Activated CD4-positive, alpha-beta T cell treated with anti-CD3 and anti-CD28 coated beads, Interleukin-2, amount 10 ng/mL, durations not matched to agents 7 days and 5 days (primary cell): ENCODE data around the gene TEX51. TPM values are rescaled to one million over a fixed set of nuclear protein-coding genes. Genes with fewer than 3 reads are reported as not detected.

Experiments used
- CTCF ChIA-PET: fragments of 350-600 bp; sonication (Branson Sonifier 250); formaldehyde crosslinking; loops from one replicate; lab custom pipeline; 2021; ENCODE audit warnings: antibody characterized with exemption; lab: Charles Lee
- POLR2A ChIA-PET: fragments of 350-600 bp; sonication (Branson Sonifier 250); formaldehyde crosslinking; loops from one replicate; lab custom pipeline; 2021; ENCODE audit warnings: antibody characterized with exemption; lab: Charles Lee
- DNase-seq: peaks from one replicate; pipeline ENCODE4 v3.0.0-alpha.2; 2020
- H3K27ac Mint-ChIP-seq: one replicate; pipeline ENCODE4 v1.8.0; 2021; ENCODE audit warnings: mild to moderate bottlenecking, moderate library complexity, mixed read lengths
- H3K27me3 Mint-ChIP-seq: one replicate; pipeline ENCODE4 v1.8.0; 2021; ENCODE audit warnings: mixed read lengths
- H3K36me3 Mint-ChIP-seq: one replicate; pipeline ENCODE4 v1.8.0; 2021; ENCODE audit warnings: low read depth, mixed read lengths
- H3K4me1 Mint-ChIP-seq: one replicate; pipeline ENCODE4 v1.8.0; 2021; ENCODE audit warnings: mixed read lengths
- H3K4me3 Mint-ChIP-seq: one replicate; pipeline ENCODE4 v1.8.0; 2021; ENCODE audit warnings: mild to moderate bottlenecking, moderate library complexity, mixed read lengths
- H3K9me3 Mint-ChIP-seq: one replicate; pipeline ENCODE4 v1.8.0; 2021; ENCODE audit warnings: mixed read lengths
- total RNA-seq, 2 experiments: library from RNA; stranded (reverse); gene quantifications; one replicate each; pipeline ENCODE4 v1.2.3, GENCODE V29; 2021

The TEX51 gene
- total RNA-seq, 2 experiments from 2014 or later: not detected

GRCh38 chr2:126913881-126914615 lies 15.4 kb downstream of the TEX51 start:
- no peaks in the 10 kb centered on the region for H3K4me1 Mint-ChIP-seq

DNA sequence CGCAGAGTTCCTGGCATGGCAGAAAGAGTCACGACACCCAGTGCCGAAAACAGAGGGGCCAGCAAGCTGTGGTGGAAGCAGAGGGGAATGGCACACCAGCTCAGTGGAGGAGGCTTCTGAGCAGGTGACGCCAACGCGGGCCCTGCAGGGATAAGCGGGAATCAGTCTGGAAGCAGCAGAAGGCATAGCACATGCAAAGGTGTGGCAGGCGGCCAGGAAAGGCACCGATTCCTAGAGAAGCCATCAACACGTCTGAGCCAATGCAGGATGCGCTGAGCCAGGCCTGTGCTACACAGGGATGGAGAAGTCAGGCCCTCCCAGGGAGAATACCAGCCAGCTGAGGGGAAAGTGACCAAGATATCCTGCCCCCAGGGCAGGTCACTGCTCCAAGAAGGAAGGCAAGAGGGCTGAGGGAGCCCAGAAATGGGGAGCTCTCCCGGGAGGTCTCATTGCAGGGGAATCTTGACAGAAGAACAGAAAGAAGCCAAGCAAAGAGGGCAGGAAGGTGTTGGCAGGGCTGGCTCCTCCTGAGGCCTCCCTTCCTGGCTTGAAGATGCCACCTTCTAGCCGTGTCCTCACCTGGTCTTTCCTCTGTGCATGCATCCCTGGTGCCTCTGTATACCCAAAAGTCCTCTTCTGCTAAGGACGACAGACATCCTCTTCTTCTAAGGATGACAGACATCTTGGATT lies 16.3 kb downstream of the TEX51 start:
- CTCF ChIA-PET: no interaction called here
- H3K9me3 Mint-ChIP-seq: no peaks in the 10 kb centered on the region
- H3K36me3 Mint-ChIP-seq: no peaks in the 10 kb centered on the region

More at GRCh38 chr2:126913881-126914615, 15.4 kb downstream of the TEX51 start:
- Mint-ChIP-seq H3K4me3 (no peak overlapping the region), H3K27ac (no peak overlapping the region), H3K9me3 (no peaks in the 10 kb centered on the region), H3K36me3 (no peaks in the 10 kb centered on the region), H3K27me3 (no peaks in the 10 kb centered on the region)
- CTCF ChIA-PET: interaction anchor here (0.7 kb wide), 1 partner anchor 304 kb away, joined by 3 read pairs; no protein-coding TSS in a partner anchor
- no peak for DNase-seq
- POLR2A ChIA-PET: no interaction called here

GRCh38 chr2:126915903-126916302 lies 17.2 kb downstream of the TEX51 start:
- POLR2A ChIA-PET: no interaction called here
- H3K4me3 Mint-ChIP-seq: no peak overlapping the region
- no peaks in the 10 kb centered on the region for H3K27me3 Mint-ChIP-seq
- H3K9me3 Mint-ChIP-seq: no peaks in the 10 kb centered on the region
- CTCF ChIA-PET: no interaction called here
- no peaks in the 10 kb centered on the region for H3K4me1 Mint-ChIP-seq
- no peak overlapping the region for H3K27ac Mint-ChIP-seq
- DNase-seq: no peak
- H3K36me3 Mint-ChIP-seq: no peaks in the 10 kb centered on the region

More for the DNA sequence above, 16.3 kb downstream of the TEX51 start:
- Mint-ChIP-seq H3K27ac (no peak overlapping the region), H3K27me3 (no peaks in the 10 kb centered on the region), H3K4me3 (no peak overlapping the region), H3K4me1 (no peaks in the 10 kb centered on the region)
- POLR2A ChIA-PET: no interaction called here
- no peak for DNase-seq

DNA sequence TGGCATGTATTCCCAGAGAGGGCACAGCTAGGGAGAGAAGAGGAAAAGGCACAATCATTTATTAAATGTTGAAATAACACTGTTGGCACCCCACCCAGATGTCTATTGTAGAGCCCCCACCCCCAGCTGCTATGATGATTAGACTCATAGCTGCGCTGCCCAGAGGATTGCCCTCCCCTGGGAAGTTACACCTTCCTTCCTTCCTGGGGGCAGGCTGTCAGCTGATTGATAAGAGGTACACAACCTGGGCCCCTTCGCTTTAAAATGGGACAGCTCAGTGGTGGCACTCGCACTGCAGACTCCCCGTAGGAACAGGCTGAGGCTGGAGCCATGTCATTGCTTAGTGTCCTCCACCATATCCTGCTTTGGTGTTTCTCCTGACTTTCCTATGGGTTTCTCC lies 18.1 kb downstream of the TEX51 start:
- POLR2A ChIA-PET: no interaction called here
- Mint-ChIP-seq H3K27ac (no peak overlapping the region), H3K4me1 (no peaks in the 10 kb centered on the region), H3K36me3 (no peaks in the 10 kb centered on the region), H3K27me3 (peaks cover 3% of the 10 kb centered on the region), H3K9me3 (no peaks in the 10 kb centered on the region), H3K4me3 (no peak overlapping the region)
- DNase-seq: no peak
- CTCF ChIA-PET: no interaction called here

DNA sequence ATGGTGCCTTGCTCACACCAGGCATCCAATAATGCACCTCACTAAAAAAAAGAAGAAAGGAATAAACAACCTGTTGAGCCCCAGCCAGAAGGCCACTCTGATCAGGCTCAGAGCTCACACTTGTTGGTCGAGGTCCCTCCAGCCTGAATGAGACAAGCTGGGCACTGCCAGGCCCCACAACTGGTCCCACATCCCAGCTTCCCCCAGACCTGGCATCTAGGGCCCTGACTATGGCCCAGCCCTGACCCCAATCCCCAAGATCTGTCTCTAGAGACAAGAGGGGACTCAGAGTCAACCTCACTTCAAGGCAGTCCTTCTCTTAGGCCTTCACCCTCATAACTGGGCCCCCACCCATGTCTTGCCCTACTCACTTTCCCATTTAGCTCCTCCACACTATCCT lies 22.4 kb downstream of the TEX51 start:
- Mint-ChIP-seq H3K4me3 (no peak overlapping the region), H3K36me3 (no peaks in the 10 kb centered on the region), H3K4me1 (no peaks in the 10 kb centered on the region), H3K27me3 (peaks cover 9% of the 10 kb centered on the region), H3K27ac (no peak overlapping the region), H3K9me3 (no peaks in the 10 kb centered on the region)
- POLR2A ChIA-PET: no interaction called here
- no peak for DNase-seq
- CTCF ChIA-PET: interaction anchor here (1.4 kb wide), 1 partner anchor 11 kb away, joined by 3 read pairs; no protein-coding TSS in a partner anchor

DNA sequence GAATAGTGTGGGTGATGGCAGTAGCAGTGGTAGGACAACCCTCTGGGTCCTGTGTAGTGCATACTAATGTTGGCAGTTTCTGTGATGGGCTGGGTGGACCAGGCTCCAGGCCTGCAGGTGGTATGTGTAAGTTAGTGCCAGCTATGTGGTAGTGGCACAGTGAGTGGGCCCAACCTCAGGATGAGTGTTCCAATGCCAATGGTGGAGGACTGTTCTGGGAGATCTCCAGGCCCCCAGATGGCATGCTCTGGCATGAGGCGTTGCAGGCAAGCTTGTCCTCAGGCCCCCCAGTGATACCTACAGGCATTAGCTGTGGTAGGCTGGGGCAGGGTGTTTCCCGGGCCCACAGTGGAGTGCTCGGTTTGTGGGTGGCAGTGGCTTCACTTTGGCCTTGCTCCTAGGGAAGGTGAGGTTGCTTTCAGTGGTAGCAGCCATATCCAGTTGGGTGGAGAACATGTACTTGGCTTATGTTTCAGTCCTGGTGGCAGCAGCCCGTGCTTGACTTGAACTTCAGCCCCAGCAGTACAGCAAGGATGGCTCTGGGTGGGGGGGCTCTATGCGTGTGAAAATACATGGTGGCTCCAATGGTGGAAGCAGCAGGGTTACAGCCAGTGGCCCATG lies 32.4 kb downstream of the TEX51 start:
- Mint-ChIP-seq H3K4me1 (no peaks in the 10 kb centered on the region), H3K4me3 (no peak overlapping the region), H3K27ac (no peak overlapping the region), H3K27me3 (peaks cover 20% of the 10 kb centered on the region), H3K36me3 (no peaks in the 10 kb centered on the region), H3K9me3 (no peaks in the 10 kb centered on the region)
- ChIA-PET POLR2A (no interaction called here), CTCF (interaction anchor here (1.4 kb wide), 1 partner anchor 9 kb away, joined by 3 read pairs; no protein-coding TSS in a partner anchor)
- DNase-seq: no peak

- H3K4me1 Mint-ChIP-seq: no peaks in the 10 kb centered on the region
- no peak overlapping the region for H3K27ac Mint-ChIP-seq
- H3K9me3 Mint-ChIP-seq: no peaks in the 10 kb centered on the region
- ChIA-PET POLR2A (no interaction called here), CTCF (interaction anchor here (1.4 kb wide), 1 partner anchor 11 kb away, joined by 3 read pairs; no protein-coding TSS in a partner anchor)
- H3K4me3 Mint-ChIP-seq: no peak overlapping the region
- H3K27me3 Mint-ChIP-seq: peaks cover 15% of the 10 kb centered on the region
- no peaks in the 10 kb centered on the region for H3K36me3 Mint-ChIP-seq
- no peak for DNase-seq
These were observed 33.8 kb downstream of the TEX51 start for GRCh38 chr2:126932529-126932928.

DNA sequence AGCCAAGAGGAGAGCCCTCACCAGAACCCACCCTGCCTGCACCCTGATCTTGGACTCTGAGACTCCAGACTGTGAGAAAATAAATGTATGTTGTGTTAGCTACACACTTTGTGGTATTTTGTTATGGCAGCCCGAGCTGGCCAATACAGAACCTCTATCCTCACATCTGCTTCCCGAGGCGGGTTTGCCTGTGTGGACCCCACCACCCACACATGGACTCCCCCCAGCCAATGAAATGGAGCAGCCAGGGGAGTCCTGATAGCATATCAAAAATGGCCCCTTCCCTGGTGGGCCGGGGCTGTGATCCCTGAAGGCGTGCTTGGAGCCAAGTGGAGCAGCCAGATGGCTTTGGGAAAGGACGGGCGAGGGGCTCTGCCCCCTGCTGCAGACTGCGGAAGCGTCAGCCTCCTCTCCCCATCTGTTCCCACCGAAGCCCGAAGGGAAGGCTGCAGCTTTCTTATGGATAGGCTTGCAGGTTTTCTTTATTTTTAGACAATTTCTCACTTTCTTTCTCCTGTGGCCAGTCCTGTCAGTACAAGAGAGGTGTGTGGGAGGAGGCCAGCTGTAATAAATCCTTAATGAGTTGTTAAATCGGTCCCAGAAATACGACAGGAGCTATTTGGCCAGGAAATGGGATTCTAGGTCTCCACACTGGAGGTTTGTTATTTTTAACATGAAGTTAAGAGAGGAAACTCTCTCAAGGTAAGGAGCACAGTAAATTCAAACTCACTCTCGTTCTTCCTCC lies 34.4 kb downstream of the TEX51 start:
- no peaks in the 10 kb centered on the region for H3K4me1 Mint-ChIP-seq
- ChIA-PET POLR2A (no interaction called here), CTCF (no interaction called here)
- H3K36me3 Mint-ChIP-seq: no peaks in the 10 kb centered on the region
- H3K27ac Mint-ChIP-seq: no peak overlapping the region
- H3K4me3 Mint-ChIP-seq: no peak overlapping the region
- no peak for DNase-seq
- no peaks in the 10 kb centered on the region for H3K9me3 Mint-ChIP-seq
- H3K27me3 Mint-ChIP-seq: peaks cover 12% of the 10 kb centered on the region

DNA sequence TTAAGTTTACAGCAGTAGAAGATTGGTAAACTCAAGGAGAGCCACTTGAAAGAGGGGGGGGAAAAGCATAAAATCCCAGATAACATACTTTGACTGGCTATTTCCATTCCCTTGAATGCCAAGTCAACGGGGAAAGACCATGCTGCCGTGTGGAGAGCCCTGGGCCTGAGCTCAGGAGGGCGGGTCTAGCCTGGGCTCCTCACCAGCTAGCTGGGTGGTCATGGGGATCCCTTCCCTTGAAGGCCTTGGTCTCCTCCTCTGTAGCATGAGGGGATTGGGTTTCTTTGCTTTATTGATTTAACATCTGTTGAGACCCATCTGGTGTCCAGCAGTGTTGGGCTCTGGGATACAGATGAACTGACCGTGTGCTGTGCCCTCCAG lies 35.0 kb downstream of the TEX51 start:
- Mint-ChIP-seq H3K36me3 (no peaks in the 10 kb centered on the region), H3K4me1 (no peaks in the 10 kb centered on the region), H3K27me3 (peaks cover 10% of the 10 kb centered on the region), H3K27ac (no peak overlapping the region), H3K4me3 (no peak overlapping the region), H3K9me3 (no peaks in the 10 kb centered on the region)
- no peak for DNase-seq
- ChIA-PET CTCF (no interaction called here), POLR2A (no interaction called here)

DNA sequence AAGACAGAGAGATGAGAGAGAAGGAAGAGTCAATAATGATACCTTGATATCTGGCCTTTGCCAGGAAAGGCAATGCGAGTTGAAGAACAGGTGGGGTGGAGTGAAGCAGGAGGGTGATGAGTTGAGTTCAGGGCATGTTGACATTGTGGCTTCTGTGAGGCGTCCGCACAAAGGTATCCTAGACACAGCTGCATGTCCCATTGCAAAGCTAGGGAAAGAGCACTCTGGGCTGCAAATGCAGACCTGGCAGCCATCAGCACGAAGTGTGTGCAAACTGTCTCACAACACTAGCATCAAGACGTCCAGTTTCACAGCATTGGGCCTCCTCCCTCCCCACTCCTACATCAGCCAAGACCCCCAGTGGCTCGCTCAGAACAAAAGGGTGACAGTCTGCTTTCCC lies 36.1 kb downstream of the TEX51 start:
- CTCF ChIA-PET: interaction anchor here (1.8 kb wide), 1 partner anchor 37 kb away, joined by 4 read pairs; no protein-coding TSS in a partner anchor
- H3K4me3 Mint-ChIP-seq: no peak overlapping the region
- H3K36me3 Mint-ChIP-seq: no peaks in the 10 kb centered on the region
- H3K27ac Mint-ChIP-seq: no peak overlapping the region
- peaks cover 4% of the 10 kb centered on the region for H3K27me3 Mint-ChIP-seq
- DNase-seq: no peak
- H3K9me3 Mint-ChIP-seq: no peaks in the 10 kb centered on the region
- POLR2A ChIA-PET: no interaction called here
- H3K4me1 Mint-ChIP-seq: no peaks in the 10 kb centered on the region

- ChIA-PET POLR2A (no interaction called here), CTCF (interaction anchor here (1.8 kb wide), 1 partner anchor 36 kb away, joined by 4 read pairs; no protein-coding TSS in a partner anchor)
- H3K4me3 Mint-ChIP-seq: no peak overlapping the region
- H3K36me3 Mint-ChIP-seq: no peaks in the 10 kb centered on the region
- no peaks in the 10 kb centered on the region for H3K9me3 Mint-ChIP-seq
- no peaks in the 10 kb centered on the region for H3K4me1 Mint-ChIP-seq
- peaks cover 4% of the 10 kb centered on the region for H3K27me3 Mint-ChIP-seq
- no peak for DNase-seq
- H3K27ac Mint-ChIP-seq: no peak overlapping the region
These were observed 37.1 kb downstream of the TEX51 start for GRCh38 chr2:126935774-126936173.

GRCh38 chr2:126936219-126936723 lies 37.6 kb downstream of the TEX51 start:
- Mint-ChIP-seq H3K4me3 (no peak overlapping the region), H3K9me3 (no peaks in the 10 kb centered on the region), H3K27me3 (peaks cover 4% of the 10 kb centered on the region), H3K36me3 (no peaks in the 10 kb centered on the region), H3K4me1 (no peaks in the 10 kb centered on the region), H3K27ac (no peak overlapping the region)
- CTCF ChIA-PET: interaction anchor here (1.8 kb wide), 1 partner anchor 35 kb away, joined by 4 read pairs; no protein-coding TSS in a partner anchor
- DNase-seq: no peak
- POLR2A ChIA-PET: no interaction called here
